GM19043 (cell line): Measurements from ENCODE around the gene ITFG1.

Experiments
- ATAC-seq: cut with Tn5 transposase; IDR thresholded peaks from one replicate; pipeline ENCODE4 v1.9.1; 2021; ENCODE audit warnings: low read depth; ENCODE audit not compliant: unreplicated experiment

Gene ITFG1

DNA sequence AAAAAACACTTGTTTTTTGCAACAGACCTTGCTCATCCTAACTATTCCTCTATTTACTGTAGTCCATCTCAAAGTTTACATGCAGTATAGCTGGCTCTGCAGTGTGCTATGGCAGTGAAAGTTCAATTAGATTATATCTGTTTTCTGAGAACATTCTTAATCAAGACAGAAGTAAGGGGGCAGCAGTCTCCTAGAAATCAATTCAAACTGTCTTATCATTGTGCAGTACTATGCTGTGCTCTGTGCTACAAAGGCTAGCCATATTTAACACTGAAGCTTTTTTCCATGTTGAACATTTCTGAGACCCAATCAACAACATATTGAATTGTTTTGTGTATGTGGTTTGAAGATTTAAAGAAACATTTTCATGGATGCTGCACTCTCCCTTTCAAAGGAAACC lies 328.6 kb downstream of the ITFG1 start:
- ATAC-seq: no peak

DNA sequence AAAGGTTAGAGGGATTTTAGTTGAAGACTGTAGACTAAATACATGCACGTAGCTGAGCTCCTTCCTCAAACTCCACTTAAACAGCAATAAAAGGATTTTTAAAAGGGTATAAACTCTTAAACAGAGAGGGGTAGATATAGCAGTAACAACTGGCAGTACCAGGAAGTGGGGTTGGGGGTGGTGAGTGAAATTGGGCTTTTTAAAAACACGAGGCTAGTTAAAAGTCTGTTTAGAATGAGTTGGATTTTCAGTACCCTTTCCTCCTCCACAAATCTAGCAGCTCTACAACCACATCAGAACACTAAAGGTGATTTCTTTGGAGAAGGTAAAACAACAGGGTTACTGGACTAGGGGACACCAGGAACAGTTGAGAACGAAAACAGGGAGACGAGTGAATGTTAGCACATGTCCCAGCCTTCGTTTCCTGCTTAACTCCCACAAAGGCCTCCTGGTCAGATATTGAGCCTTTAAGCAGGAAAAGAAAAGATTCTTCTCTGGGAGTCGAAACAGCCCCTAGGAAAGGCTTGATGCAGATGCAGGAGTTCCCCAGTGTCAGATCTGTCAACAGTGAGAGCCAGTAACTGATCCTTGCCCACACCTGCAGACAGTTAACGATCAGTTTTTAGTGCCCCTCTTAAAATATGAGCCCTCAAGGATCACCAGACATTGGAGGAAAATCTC lies 331.0 kb downstream of the ITFG1 start:
- no peak for ATAC-seq

DNA sequence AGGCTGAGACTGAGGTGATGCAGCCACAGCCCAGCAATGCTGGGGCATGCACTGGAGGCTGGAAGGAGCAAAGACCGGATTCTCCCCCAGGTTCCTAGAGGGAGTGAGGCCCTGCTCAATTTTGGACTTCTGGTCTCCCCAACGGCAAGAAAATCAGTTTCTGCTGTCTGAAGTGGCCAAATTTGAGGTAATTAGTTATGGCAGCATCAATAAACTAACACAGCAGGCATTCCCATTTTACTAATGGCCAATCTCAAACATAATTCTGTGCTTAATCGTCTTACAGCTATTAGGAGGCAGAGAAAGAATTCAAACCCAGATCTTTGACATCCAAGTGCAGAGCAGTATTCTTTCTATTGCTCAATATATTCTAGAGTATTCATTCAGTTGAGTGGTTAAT lies 333.3 kb downstream of the ITFG1 start:
- no peak for ATAC-seq

DNA sequence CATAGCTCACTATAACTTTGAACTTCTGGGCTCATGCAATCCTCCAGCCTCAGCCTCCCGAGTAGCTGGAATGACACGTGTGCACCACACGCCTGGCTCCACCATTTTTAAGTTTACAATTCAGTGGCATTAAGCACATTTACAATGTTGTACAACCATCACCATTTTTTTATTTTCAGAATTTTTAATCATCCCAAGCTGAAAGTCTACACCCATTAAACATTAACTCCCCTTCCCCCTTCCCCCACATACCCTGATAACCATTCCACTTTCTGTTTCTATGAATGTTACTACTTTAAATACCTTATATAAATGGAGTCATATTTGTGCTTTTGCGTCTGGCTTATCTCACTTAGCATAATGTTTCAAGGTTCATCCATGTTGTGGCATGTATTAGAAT lies 335.1 kb downstream of the ITFG1 start:
- no peak for ATAC-seq

DNA sequence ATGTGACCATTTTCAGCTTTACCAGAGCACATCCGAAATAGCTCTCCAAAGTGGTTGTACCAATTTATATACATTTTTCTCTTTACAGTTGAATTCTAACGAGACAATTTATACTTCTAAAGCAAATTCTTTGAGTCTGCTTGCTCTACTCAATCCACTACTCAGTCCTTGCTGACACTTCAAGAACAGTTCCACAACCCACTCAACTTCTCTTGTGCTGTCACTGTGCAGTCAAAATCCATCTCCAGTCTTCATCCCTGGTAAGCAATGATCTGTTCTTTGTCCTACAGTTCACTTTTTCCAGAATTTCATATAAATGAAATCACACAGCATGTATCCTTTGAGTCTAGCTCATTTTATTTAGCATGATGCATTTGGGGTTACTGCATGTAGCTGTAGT lies 347.7 kb downstream of the ITFG1 start:
- no peak for ATAC-seq

DNA sequence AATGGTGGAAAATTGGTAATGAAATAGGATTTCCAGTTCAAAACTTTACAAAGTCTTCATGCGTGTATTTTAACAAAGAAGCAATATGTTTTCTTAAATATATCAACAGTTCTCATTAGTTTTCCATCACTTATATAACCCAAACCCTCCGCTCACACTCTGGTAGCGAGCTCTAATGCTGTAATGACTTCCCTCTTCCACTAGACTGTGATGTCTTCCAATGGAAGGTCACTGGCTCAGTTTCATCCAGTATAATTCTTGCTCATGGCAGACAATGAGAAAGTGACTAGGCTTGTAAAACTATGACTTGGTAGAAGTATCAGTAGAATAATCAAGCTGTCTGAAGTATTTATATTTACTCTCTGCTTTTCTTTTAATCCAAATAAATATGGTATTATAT lies 349.9 kb downstream of the ITFG1 start:
- no peak for ATAC-seq

DNA sequence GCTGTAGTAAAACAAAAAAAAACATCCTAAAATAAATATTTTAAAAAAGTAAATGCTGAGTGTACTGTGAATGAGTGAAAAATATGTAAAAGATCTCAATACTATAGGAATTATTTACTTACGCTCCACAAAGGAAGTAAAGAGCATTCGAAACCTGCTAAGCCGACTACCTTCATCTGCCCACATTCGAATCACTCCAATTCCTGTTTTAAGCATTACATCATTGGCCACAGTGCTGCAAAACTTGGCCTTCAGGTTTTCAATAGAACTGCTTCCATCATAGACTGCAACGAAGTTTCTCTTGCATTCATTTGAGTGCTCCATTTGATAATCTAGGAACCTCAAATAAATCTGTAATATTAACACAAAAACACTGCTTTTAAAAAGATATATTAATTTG lies 351.5 kb downstream of the ITFG1 start:
- no peak for ATAC-seq
